NCI-H226 (cell line): ENCODE data around the gene UBE2C.

Experiments used
- DNase-seq: peaks from one replicate; pipeline ENCODE4 v3.0.0-alpha.2; 2015

UBE2C gene

GRCh38 chr20:45861221-45862075, 49.0 kb downstream of the UBE2C start:
- no peak for DNase-seq

GRCh38 chr20:45863543-45864470, 51.4 kb downstream of the UBE2C start:
- DNase-seq = no peak

GRCh38 chr20:45866454-45866853, 54.0 kb downstream of the UBE2C start:
- no peak for DNase-seq
